ENCODE measurements around the gene CSRNP3.

GRCh38 chr2:165432234-165432966 is 37.1 kb upstream of the CSRNP3 start:
- TF ChIP-seq, protein P1, sequence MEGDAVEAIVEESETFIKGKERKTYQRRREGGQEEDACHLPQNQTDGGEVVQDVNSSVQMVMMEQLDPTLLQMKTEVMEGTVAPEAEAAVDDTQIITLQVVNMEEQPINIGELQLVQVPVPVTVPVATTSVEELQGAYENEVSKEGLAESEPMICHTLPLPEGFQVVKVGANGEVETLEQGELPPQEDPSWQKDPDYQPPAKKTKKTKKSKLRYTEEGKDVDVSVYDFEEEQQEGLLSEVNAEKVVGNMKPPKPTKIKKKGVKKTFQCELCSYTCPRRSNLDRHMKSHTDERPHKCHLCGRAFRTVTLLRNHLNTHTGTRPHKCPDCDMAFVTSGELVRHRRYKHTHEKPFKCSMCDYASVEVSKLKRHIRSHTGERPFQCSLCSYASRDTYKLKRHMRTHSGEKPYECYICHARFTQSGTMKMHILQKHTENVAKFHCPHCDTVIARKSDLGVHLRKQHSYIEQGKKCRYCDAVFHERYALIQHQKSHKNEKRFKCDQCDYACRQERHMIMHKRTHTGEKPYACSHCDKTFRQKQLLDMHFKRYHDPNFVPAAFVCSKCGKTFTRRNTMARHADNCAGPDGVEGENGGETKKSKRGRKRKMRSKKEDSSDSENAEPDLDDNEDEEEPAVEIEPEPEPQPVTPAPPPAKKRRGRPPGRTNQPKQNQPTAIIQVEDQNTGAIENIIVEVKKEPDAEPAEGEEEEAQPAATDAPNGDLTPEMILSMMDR (IDR thresholded peaks at IDR 0.05; ENCODE audit: poor library complexity), result no peak
- TF ChIP-seq EZH2phosphoT487 (IDR thresholded peaks at IDR 0.05; ENCODE audit: low read depth, severe bottlenecking, unreplicated experiment) (no peak), EZH2 (IDR thresholded peaks at IDR 0.05; ENCODE audit: borderline replicate concordance) (no peak)

Measured in hepatocyte (in vitro differentiated cells).